H9 (cell line): ENCODE measurements around the gene TEAD1. TPM values are rescaled to one million over a fixed set of nuclear protein-coding genes. Genes with fewer than 3 reads are reported as not detected.

Experiments used
- DNase-seq: peaks from one replicate; pipeline ENCODE4 v3.0.0-alpha.2; 2017
- H2AFZ ChIP-seq: one replicate; pipeline ENCODE4 v1.6.1; 2013; ENCODE audit warnings: mild to moderate bottlenecking, low read length, control low read depth, moderate library complexity
- H2AK5ac ChIP-seq: 2 replicates; pipeline ENCODE4 v1.6.1; 2013; ENCODE audit warnings: low read length, control low read depth, mixed read lengths; ENCODE audit not compliant: insufficient read length
- H2BK120ac ChIP-seq: one replicate; pipeline ENCODE4 v1.6.1; 2013; ENCODE audit warnings: low read depth, mild to moderate bottlenecking, low read length, control low read depth, inconsistent platforms; ENCODE audit not compliant: poor library complexity, severe bottlenecking
- H2BK12ac ChIP-seq: 2 replicates; pipeline ENCODE4 v1.6.1; 2013; ENCODE audit warnings: low read length, control low read depth, mixed read lengths, low read depth; ENCODE audit not compliant: insufficient read length
- H2BK15ac ChIP-seq: 2 replicates; pipeline ENCODE4 v1.6.1; 2013; ENCODE audit warnings: low read depth, low read length, control low read depth
- H2BK20ac ChIP-seq: one replicate; pipeline ENCODE4 v1.6.1; 2013; ENCODE audit warnings: low read depth, mild to moderate bottlenecking, low read length, control low read depth, inconsistent platforms; ENCODE audit not compliant: poor library complexity, severe bottlenecking
- H2BK5ac ChIP-seq: 2 replicates; pipeline ENCODE4 v1.6.1; 2013; ENCODE audit warnings: low read length, control low read depth, mixed read lengths; ENCODE audit not compliant: insufficient read length
- H3K14ac ChIP-seq: 2 replicates; pipeline ENCODE4 v1.6.1; 2013; ENCODE audit warnings: low read length, control low read depth; ENCODE audit not compliant: insufficient read depth
- H3K18ac ChIP-seq: 2 replicates; pipeline ENCODE4 v1.6.1; 2013; ENCODE audit warnings: low read depth, mild to moderate bottlenecking, mixed read lengths, low read length, control low read depth; ENCODE audit not compliant: insufficient read length
- H3K23ac ChIP-seq: 2 replicates; pipeline ENCODE4 v1.6.1; 2013; ENCODE audit warnings: low read length, control low read depth, mixed read lengths, low read depth; ENCODE audit not compliant: insufficient read length
- H3K23me2 ChIP-seq: 2 replicates; pipeline ENCODE4 v1.6.1; 2013; ENCODE audit warnings: low read depth, mild to moderate bottlenecking, mixed read lengths, low read length, control low read depth; ENCODE audit not compliant: insufficient read length, poor library complexity, severe bottlenecking
- H3K27ac ChIP-seq: 2 replicates; pipeline ENCODE4 v1.5.1; 2013; ENCODE audit warnings: low read length, control low read depth, mixed read lengths, low read depth; ENCODE audit not compliant: insufficient read length
- H3K27me3 ChIP-seq: 2 replicates; pipeline ENCODE4 v1.6.1; 2013; ENCODE audit warnings: low read length, control low read depth, inconsistent platforms; ENCODE audit not compliant: insufficient read depth
- H3K4ac ChIP-seq: 2 replicates; pipeline ENCODE4 v1.6.1; 2013; ENCODE audit warnings: low read depth, mild to moderate bottlenecking, control low read depth, inconsistent platforms, low read length, moderate library complexity
- H3K4me1 ChIP-seq: 2 replicates; pipeline ENCODE4 v1.6.1; 2013; ENCODE audit warnings: low read length, control low read depth, inconsistent platforms; ENCODE audit not compliant: insufficient read depth
- H3K4me2 ChIP-seq: 2 replicates; pipeline ENCODE4 v1.6.1; 2013; ENCODE audit warnings: low read length, control low read depth, mixed read lengths; ENCODE audit not compliant: insufficient read length, insufficient read depth
- H3K56ac ChIP-seq: 2 replicates; pipeline ENCODE4 v1.6.1; 2013; ENCODE audit warnings: low read depth, mild to moderate bottlenecking, mixed read lengths, low read length, control low read depth; ENCODE audit not compliant: insufficient read length
- H3K79me1 ChIP-seq: 2 replicates; pipeline ENCODE4 v1.6.1; 2013; ENCODE audit warnings: low read depth, mild to moderate bottlenecking, moderate library complexity, low read length, control low read depth, inconsistent platforms; ENCODE audit not compliant: insufficient read depth, poor library complexity, severe bottlenecking
- H3K79me2 ChIP-seq: 2 replicates; pipeline ENCODE4 v1.6.1; 2013; ENCODE audit warnings: low read length, control low read depth, inconsistent platforms; ENCODE audit not compliant: insufficient read depth
- H3K9ac ChIP-seq: 2 replicates; pipeline ENCODE4 v1.6.1; 2013; ENCODE audit warnings: low read length, control low read depth, mixed read lengths; ENCODE audit not compliant: insufficient read length; ENCODE audit errors: extremely low read depth
- H3K9me3 ChIP-seq: one replicate; pipeline ENCODE4 v1.6.1; 2013; ENCODE audit warnings: low read depth, low read length, inconsistent platforms; ENCODE audit not compliant: control insufficient read depth
- H3T11ph ChIP-seq: one replicate; pipeline ENCODE4 v1.6.1; 2013; ENCODE audit warnings: mild to moderate bottlenecking, low read length, control low read depth, inconsistent platforms
- H4K20me1 ChIP-seq: one replicate; pipeline ENCODE4 v1.6.1; 2013; ENCODE audit not compliant: control insufficient read depth, insufficient read length, insufficient read depth
- H4K5ac ChIP-seq: 2 replicates; pipeline ENCODE4 v1.6.1; 2013; ENCODE audit warnings: low read depth, mild to moderate bottlenecking, mixed read lengths, low read length, control low read depth; ENCODE audit not compliant: insufficient read length
- H4K8ac ChIP-seq: replicated peaks from 2 replicates; pipeline ENCODE4 v1.6.1; 2013; ENCODE audit warnings: low read length, control low read depth, mixed read lengths, low read depth; ENCODE audit not compliant: insufficient read length
- H4K91ac ChIP-seq: 2 replicates; pipeline ENCODE4 v1.6.1; 2013; ENCODE audit warnings: low read depth, mild to moderate bottlenecking, moderate library complexity, mixed read lengths, low read length, control low read depth; ENCODE audit not compliant: insufficient read length
- H3K27ac Mint-ChIP-seq, 3 experiments: 2 replicates in 2 of 3; 3 replicates in 1 of 3; pipeline ENCODE4 v1.8.0; 2020 to 2021; ENCODE audit warnings: mixed read lengths in 3 of 3, mild to moderate bottlenecking in 1 of 3, moderate library complexity in 1 of 3
- H3K27me3 Mint-ChIP-seq: 2 replicates; pipeline ENCODE4 v1.8.0; 2021; ENCODE audit warnings: low read depth, mild to moderate bottlenecking, moderate library complexity, mixed read lengths
- H3K36me3 Mint-ChIP-seq, 3 experiments: 2 replicates in 2 of 3; 3 replicates in 1 of 3; pipeline ENCODE4 v1.8.0; 2020 to 2021; ENCODE audit warnings: low read depth in 3 of 3, mixed read lengths in 3 of 3; ENCODE audit not compliant: insufficient read depth in 1 of 3
- H3K4me1 Mint-ChIP-seq, 2 experiments: 2 replicates each; pipeline ENCODE4 v1.8.0; 2020; ENCODE audit warnings: mixed read lengths in 2 of 2
- H3K4me3 Mint-ChIP-seq, 2 experiments: 2 replicates in 1 of 2; 3 replicates in 1 of 2; pipeline ENCODE4 v1.8.0; 2020 to 2021; ENCODE audit warnings: mild to moderate bottlenecking in 2 of 2, mixed read lengths in 2 of 2, moderate library complexity in 1 of 2
- H3K9me3 Mint-ChIP-seq, 2 experiments: 2 replicates in 1 of 2; 3 replicates in 1 of 2; pipeline ENCODE4 v1.8.0; 2020; ENCODE audit warnings: mild to moderate bottlenecking in 2 of 2, mixed read lengths in 2 of 2, moderate library complexity in 1 of 2
- WGBS: extraction: QIAGEN DNeasy Blood & Tissue Kit; methylation state at CpG from one replicate; pipeline ENCODE4 v1.1.7; 2013; ENCODE audit warnings: missing lambda C conversion rate, low lambda C conversion rate, mixed read lengths; ENCODE audit not compliant: insufficient read length; ENCODE audit errors: extremely low coverage; 5-methylcytosine and 5-hydroxymethylcytosine counted together
- total RNA-seq: library from RNA; stranded (reverse); gene quantifications from 2 replicates; pipeline ENCODE4 v1.2.1, GENCODE V29; 2021
- TF ChIP-seq, protein P1 (sequence below): fragments of 200-600 bp; sonication (generic); conservative IDR thresholded peaks from 3 replicates; pipeline ENCODE4 v1.8.0; 2021; ENCODE audit warnings: antibody characterized with exemption, mild to moderate bottlenecking

TEAD1 gene
- total RNA-seq, 1 experiment from 2014 or later = 75.1 TPM

DNA sequence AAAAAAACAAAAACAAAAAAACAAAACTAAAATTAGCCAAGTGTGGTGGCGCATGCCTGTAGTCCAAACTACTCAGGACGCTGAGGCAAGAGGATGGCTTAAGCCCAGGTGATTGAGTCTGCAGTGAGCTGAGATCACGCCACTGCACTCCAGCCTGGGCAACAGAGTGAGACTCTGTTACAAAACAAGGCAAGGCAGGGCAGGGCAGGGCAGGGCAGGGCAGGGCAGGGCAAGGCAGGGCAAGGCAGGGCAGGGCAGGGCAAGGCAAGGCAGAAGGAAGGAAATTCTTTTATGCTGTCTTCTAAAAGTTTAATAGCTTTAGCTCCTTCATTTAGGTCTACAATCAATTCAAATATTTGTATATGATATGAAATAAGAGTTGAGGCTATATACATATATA is 284.8 kb downstream of the TEAD1 start:
- Mint-ChIP-seq H3K4me3 (no peak overlapping the region), H3K36me3 (no peaks in the 10 kb centered on the region), H3K27me3 (no peaks in the 10 kb centered on the region; the same call in 1 of the 2 replicates), H3K4me1 (peaks cover 3% of the 10 kb centered on the region in 2 experiments; a peak in 1 of 4 replicates), H3K27ac (no peak overlapping the region), H3K9me3 (peaks cover 0 to 3% of the 10 kb centered on the region in 2 experiments; a peak in 2 of 5 replicates)
- H2BK120ac ChIP-seq = no peak overlapping the region
- no peak overlapping the region for H4K5ac ChIP-seq
- no peak overlapping the region for H3K14ac ChIP-seq
- no peaks in the 10 kb centered on the region for H3K27me3 ChIP-seq
- no peak overlapping the region for H3K4me2 ChIP-seq
- H2BK5ac ChIP-seq = no peak overlapping the region
- H4K20me1 ChIP-seq = no peaks in the 10 kb centered on the region
- H2AK5ac ChIP-seq = no peak overlapping the region
- H3K56ac ChIP-seq = no peak overlapping the region
- H3K27ac ChIP-seq = no peak overlapping the region
- no peak overlapping the region for H2BK15ac ChIP-seq
- no peaks in the 10 kb centered on the region for H3K79me1 ChIP-seq
- no peak overlapping the region for H3K18ac ChIP-seq
- no peak overlapping the region for H2BK20ac ChIP-seq
- H3K4me1 ChIP-seq = no peaks in the 10 kb centered on the region
- DNase-seq = no peak
- TF ChIP-seq, protein P1, sequence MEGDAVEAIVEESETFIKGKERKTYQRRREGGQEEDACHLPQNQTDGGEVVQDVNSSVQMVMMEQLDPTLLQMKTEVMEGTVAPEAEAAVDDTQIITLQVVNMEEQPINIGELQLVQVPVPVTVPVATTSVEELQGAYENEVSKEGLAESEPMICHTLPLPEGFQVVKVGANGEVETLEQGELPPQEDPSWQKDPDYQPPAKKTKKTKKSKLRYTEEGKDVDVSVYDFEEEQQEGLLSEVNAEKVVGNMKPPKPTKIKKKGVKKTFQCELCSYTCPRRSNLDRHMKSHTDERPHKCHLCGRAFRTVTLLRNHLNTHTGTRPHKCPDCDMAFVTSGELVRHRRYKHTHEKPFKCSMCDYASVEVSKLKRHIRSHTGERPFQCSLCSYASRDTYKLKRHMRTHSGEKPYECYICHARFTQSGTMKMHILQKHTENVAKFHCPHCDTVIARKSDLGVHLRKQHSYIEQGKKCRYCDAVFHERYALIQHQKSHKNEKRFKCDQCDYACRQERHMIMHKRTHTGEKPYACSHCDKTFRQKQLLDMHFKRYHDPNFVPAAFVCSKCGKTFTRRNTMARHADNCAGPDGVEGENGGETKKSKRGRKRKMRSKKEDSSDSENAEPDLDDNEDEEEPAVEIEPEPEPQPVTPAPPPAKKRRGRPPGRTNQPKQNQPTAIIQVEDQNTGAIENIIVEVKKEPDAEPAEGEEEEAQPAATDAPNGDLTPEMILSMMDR = no peak
- H3K79me2 ChIP-seq = no peaks in the 10 kb centered on the region
- no peak overlapping the region for H4K8ac ChIP-seq
- H2AFZ ChIP-seq = no peak overlapping the region
- no peaks in the 10 kb centered on the region for H3K23me2 ChIP-seq
- H4K91ac ChIP-seq = no peak overlapping the region
- no peak overlapping the region for H3K9ac ChIP-seq
- no peak overlapping the region for H3K23ac ChIP-seq
- H2BK12ac ChIP-seq = no peak overlapping the region
- no peak overlapping the region for H3K4ac ChIP-seq
- no peak overlapping the region for H3T11ph ChIP-seq
- no peaks in the 10 kb centered on the region for H3K9me3 ChIP-seq
- WGBS = no CpG with 5 or more reads among the region's 3 CpGs
